GM23338 (cell line): ENCODE data around the gene ALDH1A1.

Experiments used
- CREB1 ChIP-seq: fragments of 250-450 bp; sonication (Bioruptor Pico); IDR thresholded peaks from 2 replicates; pipeline ENCODE4 v1.5.0; 2020; ENCODE audit warnings: low read depth, mild to moderate bottlenecking, moderate library complexity
- CTCF ChIP-seq, 2 experiments: fragments of 200-600 bp in 1 of 2; sonication (generic) in 1 of 2; conservative IDR thresholded peaks; 2 replicates each; pipeline versions ENCODE4 v1.5.1 to v1.6.1; 2016 to 2017; ENCODE audit warnings: antibody characterized with exemption in 2 of 2, low read depth in 2 of 2, mild to moderate bottlenecking in 2 of 2, moderate library complexity in 1 of 2
- ETS1 ChIP-seq: IDR thresholded peaks from 2 replicates; pipeline ENCODE4 v1.6.1; 2016; ENCODE audit warnings: antibody characterized with exemption
- EZH2 ChIP-seq: fragments of 200-600 bp; sonication (generic); IDR thresholded peaks from one replicate; pipeline ENCODE4 v1.8.0; 2017; ENCODE audit warnings: antibody characterized with exemption, mild to moderate bottlenecking, low read depth; ENCODE audit not compliant: unreplicated experiment
- EZH2phosphoT487 ChIP-seq: fragments of 200-600 bp; sonication (generic); IDR thresholded peaks from one replicate; pipeline ENCODE4 v1.8.1; 2018; ENCODE audit warnings: antibody characterized with exemption; ENCODE audit not compliant: unreplicated experiment
- JUNB ChIP-seq: IDR thresholded peaks from one replicate; pipeline ENCODE4 v1.6.1; 2016; ENCODE audit warnings: antibody characterized with exemption; ENCODE audit not compliant: unreplicated experiment
- NANOG ChIP-seq: IDR thresholded peaks from 2 replicates; pipeline ENCODE4 v1.6.1; 2016; ENCODE audit warnings: antibody characterized with exemption, borderline replicate concordance
- POLR2AphosphoS5 ChIP-seq: IDR thresholded peaks from 2 replicates; pipeline ENCODE4 v1.6.1; 2016; ENCODE audit warnings: antibody characterized with exemption, low read depth
- REST ChIP-seq: IDR thresholded peaks from one replicate; pipeline ENCODE4 v1.6.1; 2018; ENCODE audit warnings: antibody characterized with exemption; ENCODE audit not compliant: unreplicated experiment
- STAT1 ChIP-seq: IDR thresholded peaks from one replicate; pipeline ENCODE4 v1.6.1; 2016; ENCODE audit warnings: antibody characterized with exemption; ENCODE audit not compliant: unreplicated experiment
- ZNF114 ChIP-seq: fragments of 250-450 bp; sonication (Bioruptor Pico); IDR thresholded peaks from 2 replicates; pipeline ENCODE4 v1.5.0; 2020; ENCODE audit warnings: mild to moderate bottlenecking, moderate library complexity
- ZNF331 ChIP-seq: fragments of 250-450 bp; sonication (Bioruptor Pico); IDR thresholded peaks from 2 replicates; pipeline ENCODE4 v1.5.0; 2020; ENCODE audit warnings: low read depth, mild to moderate bottlenecking, moderate library complexity
- TF ChIP-seq, protein P1 (sequence below): fragments of 250-450 bp; sonication (Bioruptor Pico); IDR thresholded peaks from 2 replicates; pipeline ENCODE4 v1.5.0; 2020; ENCODE audit warnings: mild to moderate bottlenecking, moderate library complexity

DNA sequence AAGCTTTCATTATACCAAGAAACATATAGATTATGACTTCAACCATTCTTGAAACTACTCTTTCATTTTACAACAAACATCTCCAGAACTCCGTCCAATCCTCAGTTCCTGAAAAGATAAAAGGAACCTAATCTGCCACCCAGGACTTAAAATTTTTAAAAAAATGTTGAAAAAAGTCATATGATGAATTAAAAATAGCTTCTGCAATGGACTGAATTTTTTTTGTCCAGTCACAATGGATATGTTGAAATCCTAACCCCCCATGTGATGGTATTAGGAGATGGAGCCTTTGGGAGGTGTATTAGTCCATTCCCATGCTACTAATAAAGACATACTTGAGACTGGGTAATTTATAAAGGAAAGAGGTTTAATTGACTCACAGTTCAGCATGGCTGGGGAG, 2.7 kb upstream of the ALDH1A1 start:
- TF ChIP-seq CTCF (conservative IDR thresholded peaks at IDR 0.05; ENCODE audit: low read depth in 2 of 2) (no peak), EZH2 (no peak), REST (no peak), NANOG (no peak), POLR2AphosphoS5 (no peak), EZH2phosphoT487 (no peak), CREB1 (no peak), ZNF114 (no peak), JUNB (no peak), ETS1 (no peak), STAT1 (no peak), ZNF331 (CRISPR knock-in tag) (no peak)
- TF ChIP-seq, protein P1, sequence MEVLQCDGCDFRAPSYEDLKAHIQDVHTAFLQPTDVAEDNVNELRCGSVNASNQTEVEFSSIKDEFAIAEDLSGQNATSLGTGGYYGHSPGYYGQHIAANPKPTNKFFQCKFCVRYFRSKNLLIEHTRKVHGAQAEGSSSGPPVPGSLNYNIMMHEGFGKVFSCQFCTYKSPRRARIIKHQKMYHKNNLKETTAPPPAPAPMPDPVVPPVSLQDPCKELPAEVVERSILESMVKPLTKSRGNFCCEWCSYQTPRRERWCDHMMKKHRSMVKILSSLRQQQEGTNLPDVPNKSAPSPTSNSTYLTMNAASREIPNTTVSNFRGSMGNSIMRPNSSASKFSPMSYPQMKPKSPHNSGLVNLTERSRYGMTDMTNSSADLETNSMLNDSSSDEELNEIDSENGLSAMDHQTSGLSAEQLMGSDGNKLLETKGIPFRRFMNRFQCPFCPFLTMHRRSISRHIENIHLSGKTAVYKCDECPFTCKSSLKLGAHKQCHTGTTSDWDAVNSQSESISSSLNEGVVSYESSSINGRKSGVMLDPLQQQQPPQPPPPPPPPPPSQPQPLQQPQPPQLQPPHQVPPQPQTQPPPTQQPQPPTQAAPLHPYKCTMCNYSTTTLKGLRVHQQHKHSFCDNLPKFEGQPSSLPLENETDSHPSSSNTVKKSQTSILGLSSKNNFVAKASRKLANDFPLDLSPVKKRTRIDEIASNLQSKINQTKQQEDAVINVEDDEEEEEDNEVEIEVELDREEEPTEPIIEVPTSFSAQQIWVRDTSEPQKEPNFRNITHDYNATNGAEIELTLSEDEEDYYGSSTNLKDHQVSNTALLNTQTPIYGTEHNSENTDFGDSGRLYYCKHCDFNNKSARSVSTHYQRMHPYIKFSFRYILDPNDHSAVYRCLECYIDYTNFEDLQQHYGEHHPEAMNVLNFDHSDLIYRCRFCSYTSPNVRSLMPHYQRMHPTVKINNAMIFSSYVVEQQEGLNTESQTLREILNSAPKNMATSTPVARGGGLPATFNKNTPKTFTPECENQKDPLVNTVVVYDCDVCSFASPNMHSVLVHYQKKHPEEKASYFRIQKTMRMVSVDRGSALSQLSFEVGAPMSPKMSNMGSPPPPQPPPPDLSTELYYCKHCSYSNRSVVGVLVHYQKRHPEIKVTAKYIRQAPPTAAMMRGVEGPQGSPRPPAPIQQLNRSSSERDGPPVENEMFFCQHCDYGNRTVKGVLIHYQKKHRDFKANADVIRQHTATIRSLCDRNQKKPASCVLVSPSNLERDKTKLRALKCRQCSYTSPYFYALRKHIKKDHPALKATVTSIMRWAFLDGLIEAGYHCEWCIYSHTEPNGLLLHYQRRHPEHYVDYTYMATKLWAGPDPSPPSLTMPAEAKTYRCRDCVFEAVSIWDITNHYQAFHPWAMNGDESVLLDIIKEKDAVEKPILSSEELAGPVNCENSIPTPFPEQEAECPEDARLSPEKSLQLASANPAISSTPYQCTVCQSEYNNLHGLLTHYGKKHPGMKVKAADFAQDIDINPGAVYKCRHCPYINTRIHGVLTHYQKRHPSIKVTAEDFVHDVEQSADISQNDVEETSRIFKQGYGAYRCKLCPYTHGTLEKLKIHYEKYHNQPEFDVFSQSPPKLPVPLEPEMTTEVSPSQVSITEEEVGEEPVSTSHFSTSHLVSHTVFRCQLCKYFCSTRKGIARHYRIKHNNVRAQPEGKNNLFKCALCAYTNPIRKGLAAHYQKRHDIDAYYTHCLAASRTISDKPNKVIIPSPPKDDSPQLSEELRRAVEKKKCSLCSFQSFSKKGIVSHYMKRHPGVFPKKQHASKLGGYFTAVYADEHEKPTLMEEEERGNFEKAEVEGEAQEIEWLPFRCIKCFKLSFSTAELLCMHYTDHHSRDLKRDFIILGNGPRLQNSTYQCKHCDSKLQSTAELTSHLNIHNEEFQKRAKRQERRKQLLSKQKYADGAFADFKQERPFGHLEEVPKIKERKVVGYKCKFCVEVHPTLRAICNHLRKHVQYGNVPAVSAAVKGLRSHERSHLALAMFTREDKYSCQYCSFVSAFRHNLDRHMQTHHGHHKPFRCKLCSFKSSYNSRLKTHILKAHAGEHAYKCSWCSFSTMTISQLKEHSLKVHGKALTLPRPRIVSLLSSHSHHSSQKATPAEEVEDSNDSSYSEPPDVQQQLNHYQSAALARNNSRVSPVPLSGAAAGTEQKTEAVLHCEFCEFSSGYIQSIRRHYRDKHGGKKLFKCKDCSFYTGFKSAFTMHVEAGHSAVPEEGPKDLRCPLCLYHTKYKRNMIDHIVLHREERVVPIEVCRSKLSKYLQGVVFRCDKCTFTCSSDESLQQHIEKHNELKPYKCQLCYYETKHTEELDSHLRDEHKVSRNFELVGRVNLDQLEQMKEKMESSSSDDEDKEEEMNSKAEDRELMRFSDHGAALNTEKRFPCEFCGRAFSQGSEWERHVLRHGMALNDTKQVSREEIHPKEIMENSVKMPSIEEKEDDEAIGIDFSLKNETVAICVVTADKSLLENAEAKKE (CRISPR knock-in tag), result no peak
